Gastrocnemius medialis (tissue), 4 donors: ENCODE results near the gene TACC3. TPM values are rescaled to one million over a fixed set of nuclear protein-coding genes. Genes with fewer than 3 reads are reported as not detected.

ENCODE experiments used
- ATAC-seq, 2 donors: fragments of 150-250 bp; one replicate each; pipeline ENCODE4 v1.9.1; 2016
- DNase-seq, 2 donors: peaks; one replicate each; pipeline ENCODE4 v3.0.0-alpha.2; 2019
- H3K27ac ChIP-seq, 4 donors: fragments of 200-600 bp; sonication (generic); 1 replicate in 1 of 4; 2 replicates in 3 of 4; pipeline ENCODE4 v1.5.1; 2016 to 2018; ENCODE audit warnings: mild to moderate bottlenecking in 2 of 4, moderate library complexity in 1 of 4
- H3K27me3 ChIP-seq, 3 donors: fragments of 200-600 bp; sonication (generic) in 2 of 3; 1 replicate in 1 of 3; 2 replicates in 2 of 3; pipeline versions ENCODE4 v1.5.1 to v1.6.0; 2016 to 2019; ENCODE audit warnings: mild to moderate bottlenecking in 1 of 3, moderate library complexity in 1 of 3
- H3K36me3 ChIP-seq, 2 donors: fragments of 200-600 bp; sonication (generic) in 1 of 2; one replicate each; pipeline ENCODE4 v1.5.1; 2017 to 2018
- H3K4me1 ChIP-seq, 2 donors: fragments of 200-600 bp; sonication (generic) in 1 of 2; one replicate each; pipeline ENCODE4 v1.5.1; 2016 to 2017; ENCODE audit warnings: mild to moderate bottlenecking in 2 of 2
- H3K4me3 ChIP-seq, 4 donors: fragments of 200-600 bp; sonication (generic) in 3 of 4; 1 replicate in 1 of 4; 2 replicates in 3 of 4; pipeline ENCODE4 v1.5.1; 2016 to 2019; ENCODE audit warnings: mild to moderate bottlenecking in 2 of 4
- H3K9me3 ChIP-seq, 3 donors: fragments of 200-600 bp; sonication (generic) in 2 of 3; 1 replicate in 1 of 3; 2 replicates in 2 of 3; pipeline ENCODE4 v1.5.1; 2016 to 2019
- CTCF ChIP-seq, 5 experiments: fragments of 450-650 bp in 3 of 5; fragments of 200-600 bp in 2 of 5; sonication (generic) in 2 of 5; IDR thresholded peaks in 4 of 5; conservative IDR thresholded peaks in 1 of 5; 1 replicate in 4 of 5; 2 replicates in 1 of 5; pipeline ENCODE4 v1.5.1; 2016 to 2019; ENCODE audit warnings: antibody characterized with exemption in 5 of 5, mild to moderate bottlenecking in 3 of 5, moderate library complexity in 3 of 5
- POLR2A ChIP-seq, 2 donors: fragments of 450-650 bp; IDR thresholded peaks; one replicate each; pipeline ENCODE4 v1.6.1; 2017; ENCODE audit warnings: antibody characterized with exemption in 2 of 2, mild to moderate bottlenecking in 2 of 2, moderate library complexity in 2 of 2
- in situ Hi-C, 4 donors: fragments of 200-750 bp; cut with MboI; loops; one replicate each; pipeline versions ENCODE4 v1.15.0 to v1.8.0; 2017; ENCODE audit warnings: low sequenced_read_pairs in 4 of 4
- intact Hi-C: fragments of 100-400 bp; cut with DNase I; formaldehyde crosslinking; loops from one replicate; pipeline ENCODE4 v1.15.1; 2023; ENCODE audit warnings: low total_unique reads
- total RNA-seq, 4 donors: library from RNA; depleted of rRNA; stranded (reverse); fragments of >200 nt; gene quantifications; one replicate each; pipeline versions ENCODE4 v1.1.0 to v1.2.3, GENCODE V29; 2016

TACC3 gene
- total RNA-seq, 4 donors from 2014 or later: 1.5 to 3.2 (median 1.9) TPM

DNA sequence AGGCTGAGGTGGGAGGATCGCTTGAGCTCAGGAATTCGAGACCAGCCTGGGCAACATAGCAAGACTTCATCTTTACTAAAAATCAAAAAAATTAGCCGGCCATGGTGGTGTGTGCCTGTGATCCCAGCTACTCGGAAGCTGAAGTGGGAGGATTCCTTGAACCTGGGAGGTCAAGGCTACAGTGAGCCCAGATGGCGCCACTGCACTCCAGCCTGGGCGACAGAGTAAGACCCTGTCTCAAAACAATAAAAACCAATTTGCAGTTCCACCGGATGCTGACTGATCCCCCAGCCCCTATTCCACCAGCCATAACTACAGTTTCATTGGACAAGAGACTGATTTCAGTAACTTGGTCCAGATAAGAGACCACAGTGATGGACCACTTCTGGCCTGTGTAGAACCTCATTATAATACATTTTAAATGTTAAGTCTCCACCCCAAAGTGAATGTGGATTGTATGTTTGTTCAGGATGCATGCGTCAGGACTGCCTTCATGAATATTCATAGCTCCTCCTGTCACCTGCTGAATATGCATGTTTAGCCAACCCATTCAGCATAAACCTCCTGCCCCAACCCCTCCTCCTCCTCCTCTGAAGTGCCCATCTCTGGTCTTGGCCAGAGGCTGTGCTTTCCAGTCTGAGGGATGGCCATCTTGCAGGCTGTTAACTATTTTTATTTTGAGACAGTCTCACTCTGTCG is 6.9 kb upstream of the TACC3 start:
- intact Hi-C loops: loop anchor here (5.0 kb wide), 1 partner anchor 143 kb away; the partner anchor contains the start of gene LETM1
- H3K27ac ChIP-seq: peak overlapping the region; percentile 7 to 96 (median 60)

DNA sequence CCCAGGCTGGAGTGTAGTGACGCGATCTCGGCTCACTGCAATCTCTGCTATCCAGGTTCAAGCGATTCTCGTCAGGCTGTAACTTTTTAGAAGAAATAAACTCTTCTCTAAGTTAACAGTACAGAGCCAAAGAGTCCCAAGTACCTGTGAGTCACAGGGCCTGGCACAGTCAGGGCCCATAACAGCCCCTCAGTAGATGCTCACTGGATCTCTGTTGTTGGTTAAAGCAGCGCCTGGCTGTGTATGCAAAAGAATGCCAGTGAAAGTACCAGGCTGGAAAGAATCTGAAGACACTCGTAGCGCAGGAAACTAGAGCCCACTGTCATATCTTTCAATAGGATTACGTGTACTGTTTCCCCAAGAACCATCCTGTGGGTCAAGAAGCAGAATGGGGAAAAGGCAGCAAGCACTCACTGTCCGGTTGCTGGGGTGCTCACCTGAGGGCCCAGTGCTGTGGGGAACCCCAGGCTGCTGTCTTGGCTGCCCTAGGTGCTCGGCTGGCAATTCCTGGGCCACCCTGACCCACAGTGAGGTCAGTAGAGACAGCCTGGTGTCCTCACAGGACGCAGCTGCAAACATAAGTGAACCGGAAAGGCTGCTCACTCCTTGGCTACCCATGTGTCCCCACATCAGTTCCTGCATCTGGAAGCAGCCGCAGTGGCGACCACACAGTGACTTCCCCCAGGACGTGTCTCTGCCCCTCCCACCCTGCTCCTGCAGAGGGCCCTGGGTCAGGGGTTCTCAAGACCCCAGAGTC is 6.1 kb upstream of the TACC3 start:
- no peaks in the 10 kb centered on the region for H3K9me3 ChIP-seq
- no peak overlapping the region for H3K4me3 ChIP-seq
- ATAC-seq: no peak
- peaks cover 36 to 40% of the 10 kb centered on the region in 2 donors for H3K4me1 ChIP-seq
- no peaks in the 10 kb centered on the region for H3K27me3 ChIP-seq
- TF ChIP-seq POLR2A (IDR thresholded peaks at IDR 0.05) (no peak), CTCF (IDR thresholded peaks at IDR 0.05 in 4 of 5, conservative IDR thresholded peaks at IDR 0.05 in 1 of 5) (no peak)
- intact Hi-C loops: no loop called here
- DNase-seq: no peak
- peaks cover 0 to 19% of the 10 kb centered on the region in 2 donors for H3K36me3 ChIP-seq
- peak overlapping the region; percentile 7 to 96 (median 60) for H3K27ac ChIP-seq
- in situ Hi-C loops: no loop called here

More for the DNA sequence above, 6.9 kb upstream of the TACC3 start:
- DNase-seq (no peak), ATAC-seq (no peak)
- Histone ChIP-seq H3K4me1 (peaks cover 30 to 34% of the 10 kb centered on the region in 2 donors), H3K9me3 (no peaks in the 10 kb centered on the region), H3K4me3 (no peak overlapping the region), H3K36me3 (peaks cover 0 to 19% of the 10 kb centered on the region in 2 donors), H3K27me3 (no peaks in the 10 kb centered on the region)
- in situ Hi-C loops: no loop called here
- TF ChIP-seq POLR2A (IDR thresholded peaks at IDR 0.05) (no peak), CTCF (IDR thresholded peaks at IDR 0.05 in 4 of 5, conservative IDR thresholded peaks at IDR 0.05 in 1 of 5) (no peak)

DNA sequence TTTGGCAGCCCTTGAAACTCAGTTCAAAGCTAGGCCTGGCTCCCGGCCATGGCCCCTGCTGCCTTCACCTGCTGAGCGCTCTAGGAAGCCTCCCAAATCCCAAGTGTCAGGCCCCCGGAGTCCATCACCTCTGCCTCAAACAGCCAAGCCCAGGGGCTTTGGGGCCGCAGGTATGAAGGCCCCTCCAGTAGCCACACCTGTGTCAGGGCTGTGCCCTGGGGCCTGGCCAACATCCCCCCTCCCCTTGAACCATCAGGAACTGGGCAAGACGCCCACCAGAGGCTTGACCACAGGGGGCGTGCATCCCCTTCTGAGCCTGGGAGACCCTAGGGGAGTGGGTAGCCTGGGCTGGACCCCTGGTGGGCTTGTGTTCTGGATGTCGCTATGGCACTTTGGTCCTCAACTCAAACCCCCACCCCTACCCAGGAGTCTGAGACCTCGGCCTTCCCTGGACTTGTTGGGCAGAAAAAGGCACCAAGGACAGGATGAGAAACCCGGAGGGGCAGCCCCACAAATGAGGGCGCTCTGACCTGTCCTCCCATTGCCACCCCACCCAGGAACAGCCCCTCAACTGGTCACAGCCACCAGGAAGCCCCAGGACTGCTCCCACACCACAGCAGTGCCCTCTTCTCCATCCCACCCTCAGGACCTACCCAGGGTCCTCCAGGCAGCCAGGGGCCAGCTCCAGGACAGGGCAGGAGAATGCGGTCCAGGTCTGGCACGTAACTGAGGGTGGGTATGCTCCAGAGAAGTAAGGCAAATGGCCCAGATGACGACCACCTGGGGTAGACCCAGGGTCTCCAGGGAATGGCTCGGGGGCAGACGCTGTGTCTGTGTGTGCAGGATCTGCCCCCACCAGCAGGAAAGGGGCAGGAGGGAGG is 5.0 kb upstream of the TACC3 start:
- DNase-seq: no peak
- intact Hi-C loops: no loop called here
- Histone ChIP-seq H3K27ac (peak overlapping the region in 1 of 4 donors; percentile 95), H3K27me3 (no peaks in the 10 kb centered on the region), H3K4me1 (peaks cover 24 to 29% of the 10 kb centered on the region in 2 donors), H3K9me3 (no peaks in the 10 kb centered on the region), H3K36me3 (peaks cover 0 to 19% of the 10 kb centered on the region in 2 donors), H3K4me3 (no peak overlapping the region)
- no peak for TF ChIP-seq CTCF (IDR thresholded peaks at IDR 0.05 in 4 of 5, conservative IDR thresholded peaks at IDR 0.05 in 1 of 5)
- TF ChIP-seq POLR2A (IDR thresholded peaks at IDR 0.05): no peak
- no peak for ATAC-seq
- in situ Hi-C loops: no loop called here

DNA sequence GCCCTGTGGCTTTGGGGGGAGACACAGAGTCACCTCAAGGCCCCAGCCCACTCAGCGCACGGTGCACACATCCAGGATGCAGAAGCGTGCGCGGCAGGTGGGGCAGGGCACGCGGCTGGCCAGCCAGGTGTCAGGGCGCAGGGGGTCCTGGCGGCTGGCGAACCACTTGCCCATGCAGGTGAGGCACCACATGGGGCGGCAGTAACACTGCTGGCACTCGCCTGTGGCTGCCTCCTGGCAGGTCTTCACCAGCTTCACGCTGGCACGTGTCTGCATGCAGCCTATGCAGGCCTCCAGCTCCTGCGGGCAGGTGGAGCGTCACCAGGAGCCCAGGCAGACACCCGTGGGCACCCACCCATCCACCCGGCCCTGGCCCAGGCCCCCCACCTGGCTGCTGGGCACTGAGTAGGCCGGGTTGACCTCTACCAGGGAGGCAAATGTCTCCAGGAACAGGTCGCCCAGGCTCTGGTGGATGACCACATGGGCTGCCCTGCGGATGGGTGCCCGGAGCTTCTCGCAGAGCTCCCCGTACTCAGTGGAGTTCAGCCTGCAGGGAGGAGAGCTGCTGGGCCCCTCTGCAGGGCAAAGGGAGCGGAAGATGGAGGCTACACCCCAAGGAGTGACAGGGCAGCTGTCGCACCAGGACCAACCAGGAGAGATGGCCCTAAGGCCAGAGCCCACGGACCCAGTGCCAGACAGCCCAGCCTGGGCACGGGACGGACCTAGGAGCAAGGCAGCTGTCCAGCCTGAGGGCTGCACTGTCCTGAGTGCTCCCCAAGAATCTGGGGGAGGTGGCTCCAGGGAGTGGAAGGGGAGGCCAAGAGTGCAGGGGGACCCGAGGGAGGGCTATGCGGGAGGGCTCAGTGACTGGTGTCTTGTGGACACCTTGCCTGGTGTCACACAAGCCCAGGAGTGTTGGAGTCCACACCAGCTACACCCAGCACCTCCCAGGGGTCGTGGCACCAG is 3.9 kb upstream of the TACC3 start:
- ATAC-seq (no peak), DNase-seq (no peak)
- no peaks in the 10 kb centered on the region for H3K9me3 ChIP-seq
- peaks cover 0 to 19% of the 10 kb centered on the region in 2 donors for H3K36me3 ChIP-seq
- peaks cover 30 to 35% of the 10 kb centered on the region in 2 donors for H3K4me1 ChIP-seq
- no peak overlapping the region for H3K4me3 ChIP-seq
- TF ChIP-seq CTCF (IDR thresholded peaks at IDR 0.05 in 4 of 5, conservative IDR thresholded peaks at IDR 0.05 in 1 of 5) (no peak), POLR2A (IDR thresholded peaks at IDR 0.05) (no peak)
- intact Hi-C loops (no loop called here), in situ Hi-C loops (no loop called here)
- peak overlapping the region in 2 of 4 donors; percentile 96 to 98 for H3K27ac ChIP-seq
- H3K27me3 ChIP-seq: no peaks in the 10 kb centered on the region
